ENCODE results near the gene NLRP11. TPM values are rescaled to one million over a fixed set of nuclear protein-coding genes. Genes with fewer than 3 reads are reported as not detected.

NLRP11 gene
- total and polyA plus RNA-seq, 10 of the 15 experiments (the other 5 are each of a cell fraction or from before 2014, with no cell fraction given), result 0.02 to 16.2 (median 0.09) TPM; not detected in 5

DNA sequence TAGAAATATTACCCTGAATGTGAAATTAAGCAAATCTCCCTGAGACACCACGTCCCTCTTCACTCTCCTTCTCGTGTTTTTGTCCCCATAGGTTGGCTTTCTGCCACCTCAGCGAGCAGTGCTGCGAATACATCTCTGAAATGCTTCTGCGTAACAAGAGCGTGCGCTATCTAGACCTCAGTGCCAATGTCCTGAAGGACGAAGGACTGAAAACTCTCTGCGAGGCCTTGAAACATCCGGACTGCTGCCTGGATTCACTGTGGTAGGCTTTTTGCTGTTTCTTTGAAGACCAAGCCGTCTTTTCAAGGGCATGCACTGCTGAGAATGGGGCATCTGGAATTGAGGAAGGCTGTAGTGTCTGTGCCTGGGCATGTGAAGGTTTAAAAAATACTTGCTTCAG lies 38.9 kb upstream of the NLRP11 start:
- no peak overlapping the region for H3K27ac ChIP-seq (ENCODE audit: control insufficient read depth, insufficient read depth)
- ATAC-seq (no peak), FAIRE-seq (no peak), DNase-seq (ENCODE audit: low read depth, low spot score) (no peak)
- H3K27me3 ChIP-seq (replicated peaks in 1 of 2; ENCODE audit: control insufficient read depth in 2 of 2, insufficient read depth in 2 of 2, low read length in 1 of 2), result no peaks in the 10 kb centered on the region
- no peak overlapping the region for H3K4me3 ChIP-seq
- 66% methylated on average over 11 of the region's 11 CpGs for WGBS (ENCODE audit: insufficient coverage, insufficient replicate concordance, low lambda C conversion rate, missing lambda C conversion rate)
- ChIA-PET CTCF (no interaction called here), POLR2A (no interaction called here), RAD21 (ENCODE audit: unreplicated experiment) (no interaction called here), SMC1A (ENCODE audit: uncharacterized antibody, unreplicated experiment) (no interaction called here)
- H2AFZ ChIP-seq (ENCODE audit: control insufficient read depth, low read depth, low read length), result no peak overlapping the region
- in situ Hi-C loops (cut with MboI), result no loop called here
- no peak overlapping the region for H3K4me2 ChIP-seq (ENCODE audit: control insufficient read depth, insufficient read depth)
- H3K9me3 ChIP-seq (replicated peaks; ENCODE audit: control insufficient read depth, insufficient read depth, low read length), result no peaks in the 10 kb centered on the region
- H3K4me1 ChIP-seq (ENCODE audit: control insufficient read depth, insufficient read depth, low read length), result no peaks in the 10 kb centered on the region
- TF ChIP-seq, protein P1, sequence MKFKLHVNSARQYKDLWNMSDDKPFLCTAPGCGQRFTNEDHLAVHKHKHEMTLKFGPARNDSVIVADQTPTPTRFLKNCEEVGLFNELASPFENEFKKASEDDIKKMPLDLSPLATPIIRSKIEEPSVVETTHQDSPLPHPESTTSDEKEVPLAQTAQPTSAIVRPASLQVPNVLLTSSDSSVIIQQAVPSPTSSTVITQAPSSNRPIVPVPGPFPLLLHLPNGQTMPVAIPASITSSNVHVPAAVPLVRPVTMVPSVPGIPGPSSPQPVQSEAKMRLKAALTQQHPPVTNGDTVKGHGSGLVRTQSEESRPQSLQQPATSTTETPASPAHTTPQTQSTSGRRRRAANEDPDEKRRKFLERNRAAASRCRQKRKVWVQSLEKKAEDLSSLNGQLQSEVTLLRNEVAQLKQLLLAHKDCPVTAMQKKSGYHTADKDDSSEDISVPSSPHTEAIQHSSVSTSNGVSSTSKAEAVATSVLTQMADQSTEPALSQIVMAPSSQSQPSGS (IDR thresholded peaks at IDR 0.05; ENCODE audit: low read length), result no peak
- TF ChIP-seq POU2F2 (IDR thresholded peaks at IDR 0.05; ENCODE audit: borderline replicate concordance, low read depth, low read length) (no peak), FOXM1 (IDR thresholded peaks at IDR 0.05; ENCODE audit: low read depth, low read length) (no peak), KDM1A (IDR thresholded peaks at IDR 0.05; ENCODE audit: borderline replicate concordance) (no peak), YBX1 (IDR thresholded peaks at IDR 0.05) (no peak), GATAD2B (conservative IDR thresholded peaks at IDR 0.05; ENCODE audit: low read depth) (no peak), CHD4 (IDR thresholded peaks at IDR 0.05) (no peak), CBX5 (IDR thresholded peaks at IDR 0.05; ENCODE audit: low read depth) (no peak), TCF7 (IDR thresholded peaks at IDR 0.05; ENCODE audit: borderline replicate concordance) (no peak), GABPA (IDR thresholded peaks at IDR 0.05; ENCODE audit: low read depth) (no peak)
- H3K79me2 ChIP-seq (ENCODE audit: control insufficient read depth, insufficient read depth, low read length), result no peaks in the 10 kb centered on the region
- H4K20me1 ChIP-seq (ENCODE audit: control insufficient read depth, insufficient read depth), result no peaks in the 10 kb centered on the region
- intact Hi-C loops (cut with micrococcal nuclease; ENCODE audit: unreplicated experiment), result no loop called here
- no TSS peak for BruUV-seq (replicated peaks)
- H3K9ac ChIP-seq (ENCODE audit: control insufficient read depth, insufficient read depth, low read length), result no peak overlapping the region
- H3K36me3 ChIP-seq (ENCODE audit: control insufficient read depth in 2 of 2, insufficient read depth in 2 of 2, low read length in 1 of 2), result no peaks in the 10 kb centered on the region
